ENCODE data around the gene CD38.

GRCh38 chr4:15794426-15794825, 16.3 kb downstream of the CD38 start:
- TF ChIP-seq CTCF (IDR thresholded peaks at IDR 0.05; ENCODE audit: insufficient read depth, low read depth, low read length) (no peak), EZH2 (IDR thresholded peaks at IDR 0.05; ENCODE audit: insufficient read depth, low read length) (no peak)

All from astrocyte (in vitro differentiated cells and primary cell).